Tibial artery (tissue), 4 donors: ENCODE results near the gene NUP210.

ENCODE experiments used
- DNase-seq, 2 donors: peaks; one replicate each; pipeline ENCODE4 v3.0.0-alpha.2; 2019
- H3K27ac ChIP-seq, 2 donors: fragments of 200-600 bp; sonication (generic) in 1 of 2; 1 replicate in 1 of 2; 2 replicates in 1 of 2; pipeline ENCODE4 v1.5.1; 2018 to 2019; ENCODE audit warnings: mild to moderate bottlenecking in 1 of 2
- H3K27me3 ChIP-seq, 2 donors: fragments of 200-600 bp; sonication (generic) in 1 of 2; one replicate each; pipeline versions ENCODE4 v1.5.1 to v1.6.0; 2016 to 2019
- H3K36me3 ChIP-seq, 3 donors: fragments of 200-600 bp; sonication (generic) in 2 of 3; one replicate each; pipeline ENCODE4 v1.5.1; 2016 to 2019; ENCODE audit warnings: mild to moderate bottlenecking in 2 of 3
- H3K4me1 ChIP-seq, 4 donors: fragments of 200-600 bp; sonication (generic) in 2 of 4; 1 replicate in 3 of 4; 2 replicates in 1 of 4; pipeline ENCODE4 v1.5.1; 2016 to 2019
- H3K4me3 ChIP-seq, 2 donors: fragments of 200-600 bp; sonication (generic) in 1 of 2; 1 replicate in 1 of 2; 2 replicates in 1 of 2; pipeline ENCODE4 v1.5.1; 2018 to 2019; ENCODE audit warnings: mild to moderate bottlenecking in 2 of 2
- H3K9me3 ChIP-seq, 3 donors: fragments of 200-600 bp; sonication (generic) in 1 of 3; one replicate each; pipeline ENCODE4 v1.5.1; 2016 to 2019
- intact Hi-C: fragments of 100-400 bp; cut with DNase I; formaldehyde crosslinking; loops from one replicate; pipeline ENCODE4 v1.15.0; 2023; ENCODE audit warnings: low total_unique reads
- TF ChIP-seq, protein P1 (sequence below), 2 experiments: fragments of 200-600 bp in 1 of 2; fragments of 450-650 bp in 1 of 2; IDR thresholded peaks; one replicate each; pipeline ENCODE4 v1.5.1; 2017 to 2019; ENCODE audit warnings: antibody characterized with exemption in 2 of 2, mild to moderate bottlenecking in 1 of 2, moderate library complexity in 1 of 2

Gene NUP210

GRCh38 chr3:13353936-13354542 lies 66.1 kb downstream of the NUP210 start:
- no peaks in the 10 kb centered on the region for H3K4me1 ChIP-seq
- TF ChIP-seq, protein P1, sequence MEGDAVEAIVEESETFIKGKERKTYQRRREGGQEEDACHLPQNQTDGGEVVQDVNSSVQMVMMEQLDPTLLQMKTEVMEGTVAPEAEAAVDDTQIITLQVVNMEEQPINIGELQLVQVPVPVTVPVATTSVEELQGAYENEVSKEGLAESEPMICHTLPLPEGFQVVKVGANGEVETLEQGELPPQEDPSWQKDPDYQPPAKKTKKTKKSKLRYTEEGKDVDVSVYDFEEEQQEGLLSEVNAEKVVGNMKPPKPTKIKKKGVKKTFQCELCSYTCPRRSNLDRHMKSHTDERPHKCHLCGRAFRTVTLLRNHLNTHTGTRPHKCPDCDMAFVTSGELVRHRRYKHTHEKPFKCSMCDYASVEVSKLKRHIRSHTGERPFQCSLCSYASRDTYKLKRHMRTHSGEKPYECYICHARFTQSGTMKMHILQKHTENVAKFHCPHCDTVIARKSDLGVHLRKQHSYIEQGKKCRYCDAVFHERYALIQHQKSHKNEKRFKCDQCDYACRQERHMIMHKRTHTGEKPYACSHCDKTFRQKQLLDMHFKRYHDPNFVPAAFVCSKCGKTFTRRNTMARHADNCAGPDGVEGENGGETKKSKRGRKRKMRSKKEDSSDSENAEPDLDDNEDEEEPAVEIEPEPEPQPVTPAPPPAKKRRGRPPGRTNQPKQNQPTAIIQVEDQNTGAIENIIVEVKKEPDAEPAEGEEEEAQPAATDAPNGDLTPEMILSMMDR (IDR thresholded peaks at IDR 0.05): no peak
- H3K27ac ChIP-seq: no peak overlapping the region
- intact Hi-C loops: no loop called here
- H3K9me3 ChIP-seq: no peaks in the 10 kb centered on the region
- H3K4me3 ChIP-seq: no peak overlapping the region
- no peak for DNase-seq
- H3K27me3 ChIP-seq: no peaks in the 10 kb centered on the region
- H3K36me3 ChIP-seq: peaks cover 0 to 18% (median 0%) of the 10 kb centered on the region in 3 donors

GRCh38 chr3:13353506-13353905 lies 66.6 kb downstream of the NUP210 start:
- Histone ChIP-seq H3K36me3 (peaks cover 0 to 18% (median 0%) of the 10 kb centered on the region in 3 donors), H3K4me3 (no peak overlapping the region), H3K4me1 (no peaks in the 10 kb centered on the region), H3K9me3 (no peaks in the 10 kb centered on the region), H3K27me3 (no peaks in the 10 kb centered on the region), H3K27ac (no peak overlapping the region)
- TF ChIP-seq, protein P1 (IDR thresholded peaks at IDR 0.05): no peak
- intact Hi-C loops: no loop called here
- DNase-seq: no peak

DNA sequence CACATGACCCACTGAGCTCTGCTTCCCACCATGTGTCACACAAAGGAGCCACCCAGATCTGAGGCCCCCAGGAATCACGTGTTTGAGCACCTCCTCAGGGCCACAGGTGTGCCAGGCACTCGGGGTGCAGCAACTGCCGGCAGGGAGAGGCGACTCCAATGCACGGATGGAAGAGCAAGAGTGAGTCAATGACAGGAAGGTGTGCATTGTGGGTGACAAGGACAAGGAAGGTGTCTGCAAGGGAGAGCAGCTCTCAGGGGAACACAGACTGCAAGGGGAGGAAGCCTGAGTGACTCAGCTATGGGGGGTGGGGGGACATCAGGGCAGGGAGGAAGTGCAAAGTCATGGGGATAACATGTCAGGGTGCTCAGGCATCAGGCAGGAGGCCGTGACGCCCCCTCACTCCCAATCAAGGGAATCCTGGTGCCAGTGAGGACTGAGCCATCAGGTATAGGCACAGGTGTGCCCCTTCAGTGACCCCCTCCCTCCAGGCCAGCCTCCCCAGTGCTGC lies 67.4 kb downstream of the NUP210 start:
- Histone ChIP-seq H3K27me3 (no peaks in the 10 kb centered on the region), H3K36me3 (peaks cover 0 to 11% (median 0%) of the 10 kb centered on the region in 3 donors), H3K4me1 (no peaks in the 10 kb centered on the region), H3K27ac (no peak overlapping the region), H3K9me3 (no peaks in the 10 kb centered on the region), H3K4me3 (no peak overlapping the region)
- TF ChIP-seq, protein P1 (IDR thresholded peaks at IDR 0.05): no peak
- intact Hi-C loops: no loop called here
- no peak for DNase-seq

- no peak for DNase-seq
- Histone ChIP-seq H3K27me3 (peaks cover 0 to 4% of the 10 kb centered on the region in 2 donors), H3K4me3 (no peak overlapping the region), H3K36me3 (peaks cover 0 to 4% (median 0%) of the 10 kb centered on the region in 3 donors), H3K9me3 (no peaks in the 10 kb centered on the region), H3K27ac (no peak overlapping the region), H3K4me1 (no peaks in the 10 kb centered on the region)
- TF ChIP-seq, protein P1 (IDR thresholded peaks at IDR 0.05): no peak
- intact Hi-C loops: no loop called here
Observed at GRCh38 chr3:13349823-13350222, 70.3 kb downstream of the NUP210 start.

DNA sequence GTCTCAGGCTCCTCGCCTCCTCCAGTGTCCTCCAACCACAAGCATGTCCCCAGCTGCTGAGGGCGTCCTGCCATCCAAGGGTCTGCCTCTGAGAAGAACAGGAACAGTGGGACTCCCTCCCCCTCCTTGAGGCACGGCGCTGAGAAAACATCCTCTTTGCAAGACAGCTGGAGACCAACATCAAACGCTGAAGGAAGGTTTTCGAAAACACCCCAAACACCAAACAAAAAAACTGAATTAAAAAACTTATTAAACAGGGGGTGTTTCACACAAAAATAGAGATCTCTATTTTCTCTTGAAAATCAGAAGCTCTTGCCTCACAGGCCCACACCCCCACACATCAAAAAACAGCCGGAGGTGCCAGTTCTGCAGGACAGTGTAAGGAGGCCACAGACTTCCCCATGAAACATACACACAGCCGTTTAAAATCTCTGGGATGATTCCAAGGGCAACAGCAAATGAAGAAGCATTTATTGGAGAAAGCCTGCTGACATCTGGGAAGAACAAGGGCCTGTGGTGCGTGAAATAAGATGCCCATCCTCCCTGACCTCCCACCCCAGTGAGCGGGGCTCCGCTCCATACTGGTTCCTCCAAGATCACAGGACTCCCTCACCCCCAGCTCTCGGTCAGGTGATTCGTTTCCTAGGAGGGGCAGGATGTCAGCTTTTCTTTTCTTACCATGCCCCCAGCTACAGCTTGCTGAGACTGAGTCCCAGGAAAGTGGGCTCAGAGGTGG lies 71.3 kb downstream of the NUP210 start:
- no peaks in the 10 kb centered on the region for H3K4me1 ChIP-seq
- H3K36me3 ChIP-seq: peaks cover 0 to 3% (median 0%) of the 10 kb centered on the region in 3 donors
- TF ChIP-seq, protein P1 (IDR thresholded peaks at IDR 0.05): no peak
- no peak for DNase-seq
- peaks cover 0 to 4% of the 10 kb centered on the region in 2 donors for H3K27me3 ChIP-seq
- no peak overlapping the region for H3K27ac ChIP-seq
- intact Hi-C loops: no loop called here
- H3K4me3 ChIP-seq: no peak overlapping the region
- H3K9me3 ChIP-seq: no peaks in the 10 kb centered on the region
